GM12891 (cell line): ENCODE results near the gene MBOAT2.

Experiments
- PAX5 ChIP-seq: IDR thresholded peaks from 2 replicates; pipeline ENCODE4 v1.6.1; 2011; ENCODE audit warnings: low read length, moderate library complexity, mild to moderate bottlenecking; ENCODE audit not compliant: insufficient read depth, severe bottlenecking
- POLR2A ChIP-seq: IDR thresholded peaks from 2 replicates; pipeline ENCODE4 v1.6.1; 2011; ENCODE audit warnings: low read depth, low read length, control low read depth
- POLR2AphosphoS5 ChIP-seq: IDR thresholded peaks from 2 replicates; pipeline ENCODE4 v1.6.1; 2011; ENCODE audit warnings: low read depth, low read length, control low read depth
- POU2F2 ChIP-seq: IDR thresholded peaks from 2 replicates; pipeline ENCODE4 v1.6.1; 2011; ENCODE audit warnings: low read depth, mild to moderate bottlenecking, control low read depth, low read length, moderate library complexity
- SPI1 ChIP-seq: IDR thresholded peaks from 2 replicates; pipeline ENCODE4 v1.6.1; 2011; ENCODE audit warnings: low read depth, low read length, control low read depth

DNA sequence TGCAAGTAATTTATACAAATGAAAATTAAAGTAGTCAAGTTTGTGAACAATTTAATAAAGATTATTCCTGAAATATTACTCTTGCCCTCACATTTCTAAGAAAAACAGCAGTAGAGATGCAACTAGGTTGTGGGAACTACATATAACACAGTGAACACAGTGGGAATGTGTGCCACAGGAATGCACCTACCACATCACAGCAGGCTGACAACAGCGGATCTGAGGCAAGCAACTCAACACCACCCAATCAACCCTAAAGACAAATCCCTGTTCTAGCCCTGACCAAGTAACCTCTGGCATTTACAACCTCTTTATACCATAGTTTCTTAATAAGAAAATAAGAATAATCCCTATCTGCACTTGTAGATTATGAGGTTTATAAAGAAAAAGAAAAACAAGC lies 23.4 kb downstream of the MBOAT2 start:
- no peak for TF ChIP-seq POLR2AphosphoS5
- no peak for TF ChIP-seq POLR2A
- no peak for TF ChIP-seq POU2F2
- no peak for TF ChIP-seq PAX5
- TF ChIP-seq SPI1 = no peak
